H4 (cell line): ENCODE data around the gene WDR43. TPM values are rescaled to one million over a fixed set of nuclear protein-coding genes. Genes with fewer than 3 reads are reported as not detected.

Experiments used
- DNase-seq: peaks from one replicate; pipeline ENCODE4 v3.0.0-alpha.2; 2015; ENCODE audit warnings: low spot score
- total RNA-seq: library from RNA; depleted of rRNA; stranded (reverse); fragments of >200 nt; shearing (Covaris generic); gene quantifications from 2 replicates; pipeline ENCODE4 v1.2.3, GENCODE V29; 2014

WDR43 gene
- total RNA-seq, 1 experiment from 2014 or later = 53.2 TPM

- no peak for DNase-seq
These were observed 15.3 kb downstream of the WDR43 start for GRCh38 chr2:28909655-28910353.

- DNase-seq = no peak
These were observed 21.5 kb downstream of the WDR43 start for GRCh38 chr2:28915939-28916338.

GRCh38 chr2:28926847-28927246 lies 32.4 kb downstream of the WDR43 start:
- DNase-seq = no peak

- DNase-seq = no peak
These were observed 33.0 kb downstream of the WDR43 start for GRCh38 chr2:28927469-28927868.

- no peak for DNase-seq
These were observed 33.4 kb downstream of the WDR43 start for GRCh38 chr2:28927878-28928277.

GRCh38 chr2:28929581-28929980 lies 35.1 kb downstream of the WDR43 start:
- no peak for DNase-seq

GRCh38 chr2:28930205-28930604 lies 35.7 kb downstream of the WDR43 start:
- DNase-seq = no peak

GRCh38 chr2:28934769-28935168 lies 40.3 kb downstream of the WDR43 start:
- no peak for DNase-seq

- no peak for DNase-seq
These were observed 46.5 kb downstream of the WDR43 start for GRCh38 chr2:28941008-28941407.

- no peak for DNase-seq
These were observed 50.2 kb downstream of the WDR43 start for GRCh38 chr2:28944535-28945248.

GRCh38 chr2:28948160-28948559 lies 53.7 kb downstream of the WDR43 start:
- DNase-seq = no peak

GRCh38 chr2:28949190-28949589 lies 54.7 kb downstream of the WDR43 start:
- no peak for DNase-seq

- no peak for DNase-seq
These were observed 55.3 kb downstream of the WDR43 start for GRCh38 chr2:28949617-28950305.

- DNase-seq = no peak
These were observed 56.6 kb downstream of the WDR43 start for GRCh38 chr2:28950941-28951630.

GRCh38 chr2:28951910-28952835 lies 57.7 kb downstream of the WDR43 start:
- no peak for DNase-seq

- DNase-seq = no peak
These were observed 58.4 kb downstream of the WDR43 start for GRCh38 chr2:28952836-28953211.

- no peak for DNase-seq
These were observed 61.0 kb downstream of the WDR43 start for GRCh38 chr2:28955467-28955866.

- peak; percentile 21 for DNase-seq
These were observed 62.0 kb downstream of the WDR43 start for GRCh38 chr2:28956415-28956826.

GRCh38 chr2:28956890-28957289 lies 62.4 kb downstream of the WDR43 start:
- no peak for DNase-seq

GRCh38 chr2:28958689-28959088 lies 64.2 kb downstream of the WDR43 start:
- DNase-seq = peak; percentile 42

- DNase-seq = no peak
These were observed 65.9 kb downstream of the WDR43 start for GRCh38 chr2:28960401-28960800.
